ENCODE results near the gene PKM. TPM values are rescaled to one million over a fixed set of nuclear protein-coding genes. Genes with fewer than 3 reads are reported as not detected.

PKM gene
- total and polyA plus RNA-seq, 2 donors (not counting 3 experiments of a cell fraction or from before 2014, with no cell fraction given) = 689 to 968 TPM

DNA sequence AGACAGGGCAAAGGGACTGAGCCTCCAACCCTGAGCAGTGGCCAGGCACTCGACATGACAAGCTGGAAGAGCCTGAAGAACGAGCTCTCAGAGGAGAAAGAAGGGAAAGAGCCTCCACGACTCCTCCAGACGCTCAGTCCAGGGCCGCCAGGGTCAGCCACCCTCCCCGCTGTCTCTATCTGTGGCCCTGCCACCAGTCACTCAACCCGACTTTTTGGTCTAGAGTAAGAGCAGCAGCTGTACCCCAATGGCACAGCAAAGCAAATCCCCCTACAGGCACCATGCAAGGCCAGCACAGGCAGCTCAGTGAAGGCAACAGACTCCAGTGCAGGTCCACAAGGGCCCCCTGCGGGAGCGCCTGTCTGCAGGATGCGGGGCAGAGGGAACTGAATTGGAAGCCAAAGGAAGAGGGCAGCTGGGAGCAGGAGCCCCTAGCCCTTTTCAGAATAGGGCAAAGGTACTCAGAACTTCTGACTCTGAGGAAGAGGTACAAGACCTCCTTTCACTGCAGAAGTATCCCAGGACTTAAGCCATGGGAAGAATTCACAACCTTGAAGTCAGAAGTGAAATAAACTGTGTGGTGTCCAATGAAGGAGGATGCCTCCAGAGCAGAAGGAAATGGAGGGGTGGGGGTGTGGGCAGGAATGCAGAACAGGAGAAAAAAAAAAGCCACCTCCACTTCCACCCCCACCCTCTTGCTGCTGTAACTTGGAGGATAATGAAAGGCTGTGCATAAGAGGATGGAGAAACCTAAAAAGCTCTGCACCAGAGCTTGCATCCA is 24.9 kb downstream of the PKM start:
- H3K27ac ChIP-seq (ENCODE audit: insufficient read depth, low read depth, low read length) = no peak overlapping the region
- H2AFZ ChIP-seq (ENCODE audit: low read depth, low read length) = no peak overlapping the region
- H4K20me1 ChIP-seq (replicated peaks; ENCODE audit: control insufficient read depth, extremely low read depth, insufficient read depth, low read length) = no peaks in the 10 kb centered on the region
- no peak for FAIRE-seq
- H3K36me3 ChIP-seq (ENCODE audit: control insufficient read depth in 2 of 2, extremely low read depth in 1 of 2, insufficient read depth in 2 of 2, low read length in 2 of 2) = peaks cover 65 to 73% of the 10 kb centered on the region in 2 experiments
- peaks cover 12% of the 10 kb centered on the region for H3K79me2 ChIP-seq (ENCODE audit: control insufficient read depth, insufficient read depth, low read length)
- no TSS peak for BruUV-seq (replicated peaks)
- no peak for DNase-seq (ENCODE audit: low read depth, low spot score)
- H3K9me1 ChIP-seq (replicated peaks; ENCODE audit: control insufficient read depth, extremely low read depth, insufficient read depth, low read length) = no peaks in the 10 kb centered on the region
- H3K9ac ChIP-seq (replicated peaks; ENCODE audit: extremely low read depth, insufficient read depth, low read length) = no peak overlapping the region
- H3K4me2 ChIP-seq (ENCODE audit: insufficient read depth, low read length) = no peak overlapping the region
- no peak overlapping the region for H3K4me3 ChIP-seq (replicated peaks in 1 of 3; ENCODE audit: insufficient read depth in 1 of 3, low read depth in 1 of 3, low read length in 3 of 3)
- peaks cover 8% of the 10 kb centered on the region for H3K4me1 ChIP-seq (ENCODE audit: control insufficient read depth, extremely low read depth, insufficient read depth, low read length)
- H3K9me3 ChIP-seq (replicated peaks; ENCODE audit: control insufficient read depth, insufficient read depth, low read length) = no peaks in the 10 kb centered on the region
- CTCF ChIA-PET = interaction anchor here (0.6 to 1.0 kb wide), 2 partner anchors 22 to 453 kb away, joined by 3 read pairs; no protein-coding TSS in a partner anchor
- POLR2A ChIA-PET = interaction anchor here (0.6 kb wide), 1 partner anchor 24 kb away, joined by 4 read pairs; no protein-coding TSS in a partner anchor
- dilution Hi-C loops (cut with MboI; ENCODE audit: extremely low pct_ligation_motif_present, low sequenced_read_pairs) = no loop called here
- no peak for TF ChIP-seq CTCF (IDR thresholded peaks at IDR 0.05; ENCODE audit: extremely low read depth in 1 of 2, insufficient read depth in 1 of 2, low read depth in 1 of 2, low read length in 2 of 2)
- TF ChIP-seq MAX (IDR thresholded peaks at IDR 0.05; ENCODE audit: insufficient read depth, insufficient read length) = no peak
- no peak for TF ChIP-seq JUN (IDR thresholded peaks at IDR 0.05; ENCODE audit: borderline replicate concordance, insufficient read depth, insufficient read length, low read depth)
- TF ChIP-seq MYC (IDR thresholded peaks at IDR 0.05; ENCODE audit: low read depth, low read length) = no peak
- no peak for TF ChIP-seq EZH2 (IDR thresholded peaks at IDR 0.05; ENCODE audit: borderline replicate concordance, low read depth, low read length, severe bottlenecking)
- no peak for TF ChIP-seq POLR2AphosphoS5 (IDR thresholded peaks at IDR 0.05; ENCODE audit: insufficient read depth, low read depth, low read length)
- TF ChIP-seq FOS (IDR thresholded peaks at IDR 0.05; ENCODE audit: borderline replicate concordance, insufficient read depth, low read length) = no peak
- TF ChIP-seq GATA2 (IDR thresholded peaks at IDR 0.05; ENCODE audit: insufficient read depth, insufficient read length, low read depth, low read length) = no peak
- H3K27me3 ChIP-seq (ENCODE audit: control insufficient read depth in 2 of 2, insufficient read depth in 2 of 2, low read length in 2 of 2) = no peaks in the 10 kb centered on the region
- intact Hi-C loops (cut with micrococcal nuclease) = no loop called here
